ENCODE data around the gene TFB1M.
A peak's percentile ranks its signal among the peaks of the same experiment; 100 is the strongest.

TFB1M gene

GRCh38 chr6:155245831-155246230 lies 68.5 kb downstream of the TFB1M start:
- H3K27me3 Mint-ChIP-seq (ENCODE audit: low read depth, poor library complexity), result peaks cover 9% of the 10 kb centered on the region
- peaks cover 15% of the 10 kb centered on the region for H3K4me1 Mint-ChIP-seq
- no peak overlapping the region for H3K27ac Mint-ChIP-seq
- H3K9me3 Mint-ChIP-seq, result peaks cover 11% of the 10 kb centered on the region
- peaks cover 38% of the 10 kb centered on the region for H3K36me3 Mint-ChIP-seq (ENCODE audit: low read depth)
- no peak overlapping the region for H3K4me3 Mint-ChIP-seq
- no peak for TF ChIP-seq CTCF (IDR thresholded peaks at IDR 0.05)
- DNase-seq, result no peak

GRCh38 chr6:155245193-155245592 lies 69.1 kb downstream of the TFB1M start:
- no peak overlapping the region for H3K27ac Mint-ChIP-seq

GRCh38 chr6:155244434-155244833 lies 69.8 kb downstream of the TFB1M start:
- Mint-ChIP-seq H3K4me1 (peaks cover 15% of the 10 kb centered on the region), H3K9me3 (peaks cover 25% of the 10 kb centered on the region), H3K4me3 (no peak overlapping the region), H3K27me3 (ENCODE audit: low read depth, poor library complexity) (peaks cover 9% of the 10 kb centered on the region), H3K27ac (peak overlapping the region; percentile 17), H3K36me3 (ENCODE audit: low read depth) (peaks cover 49% of the 10 kb centered on the region)
- TF ChIP-seq CTCF (IDR thresholded peaks at IDR 0.05), result no peak
- DNase-seq, result no peak

More at GRCh38 chr6:155245193-155245592, 69.1 kb downstream of the TFB1M start:
- peaks cover 17% of the 10 kb centered on the region for H3K9me3 Mint-ChIP-seq
- H3K4me1 Mint-ChIP-seq, result peaks cover 15% of the 10 kb centered on the region
- peaks cover 44% of the 10 kb centered on the region for H3K36me3 Mint-ChIP-seq (ENCODE audit: low read depth)
- H3K27me3 Mint-ChIP-seq (ENCODE audit: low read depth, poor library complexity), result peaks cover 9% of the 10 kb centered on the region
- no peak for DNase-seq
- TF ChIP-seq CTCF (IDR thresholded peaks at IDR 0.05), result no peak
- no peak overlapping the region for H3K4me3 Mint-ChIP-seq

- H3K9me3 Mint-ChIP-seq, result peaks cover 49% of the 10 kb centered on the region
- H3K4me3 Mint-ChIP-seq, result no peak overlapping the region
- no peak for TF ChIP-seq CTCF (IDR thresholded peaks at IDR 0.05)
- no peak overlapping the region for H3K27ac Mint-ChIP-seq
- no peak for DNase-seq
- H3K36me3 Mint-ChIP-seq (ENCODE audit: low read depth), result peaks cover 63% of the 10 kb centered on the region
- H3K27me3 Mint-ChIP-seq (ENCODE audit: low read depth, poor library complexity), result peaks cover 9% of the 10 kb centered on the region
- peaks cover 10% of the 10 kb centered on the region for H3K4me1 Mint-ChIP-seq
Measured at GRCh38 chr6:155241966-155242365, 72.3 kb downstream of the TFB1M start.

GRCh38 chr6:155240905-155241600 lies 73.2 kb downstream of the TFB1M start:
- peaks cover 9% of the 10 kb centered on the region for H3K27me3 Mint-ChIP-seq (ENCODE audit: low read depth, poor library complexity)
- H3K27ac Mint-ChIP-seq, result peak overlapping the region; percentile 79
- peaks cover 10% of the 10 kb centered on the region for H3K4me1 Mint-ChIP-seq
- DNase-seq, result no peak
- peaks cover 57% of the 10 kb centered on the region for H3K9me3 Mint-ChIP-seq
- H3K36me3 Mint-ChIP-seq (ENCODE audit: low read depth), result peaks cover 61% of the 10 kb centered on the region
- no peak for TF ChIP-seq CTCF (IDR thresholded peaks at IDR 0.05)
- no peak overlapping the region for H3K4me3 Mint-ChIP-seq

GRCh38 chr6:155237613-155238012 lies 76.7 kb downstream of the TFB1M start:
- H3K36me3 Mint-ChIP-seq (ENCODE audit: low read depth), result peaks cover 49% of the 10 kb centered on the region
- peaks cover 14% of the 10 kb centered on the region for H3K4me1 Mint-ChIP-seq
- no peak overlapping the region for H3K27ac Mint-ChIP-seq
- no peak for DNase-seq
- TF ChIP-seq CTCF (IDR thresholded peaks at IDR 0.05), result no peak
- H3K9me3 Mint-ChIP-seq, result peaks cover 59% of the 10 kb centered on the region
- H3K4me3 Mint-ChIP-seq, result no peak overlapping the region
- peaks cover 9% of the 10 kb centered on the region for H3K27me3 Mint-ChIP-seq (ENCODE audit: low read depth, poor library complexity)
